ENCODE measurements around the gene DNAJB14.

DNAJB14 gene

DNA sequence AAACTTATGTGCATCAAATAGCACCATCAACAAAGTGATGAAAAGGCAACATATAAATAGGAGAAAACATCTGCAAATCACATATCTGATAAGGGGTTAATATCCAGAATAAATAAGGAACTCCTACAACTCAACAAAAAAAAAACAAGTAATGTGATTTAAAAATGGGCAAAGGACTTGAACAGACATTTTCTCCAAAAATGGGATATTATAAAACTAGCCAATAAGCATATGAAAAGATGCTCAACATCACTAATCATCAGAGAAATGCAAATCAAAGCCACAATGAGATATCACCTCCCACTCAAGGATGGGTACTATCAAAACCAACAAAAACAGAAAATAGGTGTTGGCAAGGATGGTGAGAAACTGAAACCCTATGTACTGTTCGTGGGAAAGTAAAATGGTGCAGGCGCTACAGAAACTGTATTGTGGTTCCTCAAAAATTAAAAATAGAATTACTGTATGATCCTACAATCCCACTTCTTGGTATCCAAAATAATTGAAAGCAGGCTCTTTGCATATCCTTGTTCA is 2.4 kb downstream of the DNAJB14 start:
- DNase-seq, result no peak

DNA sequence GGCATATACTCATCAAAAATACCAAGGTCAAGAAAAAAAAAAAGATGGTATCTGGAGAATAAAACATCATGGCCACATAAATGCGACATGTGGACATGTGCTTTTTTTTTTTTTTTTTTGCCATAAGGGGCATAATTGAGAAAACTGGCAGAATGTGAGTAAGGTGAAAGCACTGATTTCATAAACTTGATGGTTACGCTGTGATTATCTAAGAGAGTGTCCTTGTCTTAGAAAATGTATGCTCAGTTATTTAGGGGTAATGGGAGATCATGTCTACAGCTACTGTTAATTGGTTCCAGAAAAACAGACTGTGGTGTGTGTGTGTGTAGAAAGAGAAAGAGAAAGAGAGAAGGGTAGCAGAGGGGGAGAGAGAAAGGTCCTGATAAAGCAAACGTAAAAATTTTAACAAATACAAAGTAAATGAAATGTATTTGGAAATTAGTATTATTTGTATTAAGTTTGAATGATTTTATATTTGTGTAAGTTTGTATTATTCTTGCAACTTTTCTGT is 8.1 kb downstream of the DNAJB14 start:
- no peak for DNase-seq

DNA sequence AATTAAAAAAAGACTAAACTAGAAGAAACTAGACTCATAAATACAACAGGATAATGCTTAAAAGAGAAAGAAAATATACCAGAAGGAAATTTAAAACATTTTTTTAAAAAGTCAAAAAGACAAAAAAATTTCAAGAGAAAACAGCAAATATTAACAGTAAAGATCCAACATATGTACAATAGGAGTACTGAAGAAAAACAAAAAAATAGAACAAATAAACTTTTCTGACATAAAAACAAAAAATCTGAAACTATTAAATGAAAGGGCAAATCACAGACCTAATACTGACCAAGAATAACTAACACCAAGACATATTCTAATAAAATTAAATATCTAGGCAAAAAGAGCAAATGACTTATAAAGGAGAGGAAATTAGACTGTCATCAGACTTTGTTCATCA is 11.5 kb downstream of the DNAJB14 start:
- peak; percentile 0 for DNase-seq

DNA sequence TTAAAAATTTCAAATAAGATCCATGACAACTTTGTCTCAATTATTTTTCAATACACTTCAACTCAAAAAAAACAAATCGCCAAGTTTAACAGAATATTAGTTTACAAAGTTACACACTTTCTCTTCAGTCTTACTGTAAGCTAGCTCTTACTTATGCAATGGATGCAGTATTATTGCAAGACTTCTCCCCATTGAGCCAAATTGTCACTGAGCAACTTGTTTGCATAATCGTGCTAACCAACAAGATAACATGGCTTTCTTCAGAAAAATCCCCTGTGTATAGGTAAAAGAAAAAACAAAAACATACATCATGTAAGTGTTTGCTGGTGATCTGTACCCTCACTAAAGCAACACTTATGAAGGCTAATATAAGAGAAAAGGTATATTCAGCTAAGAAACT is 18.9 kb downstream of the DNAJB14 start:
- DNase-seq, result no peak

DNA sequence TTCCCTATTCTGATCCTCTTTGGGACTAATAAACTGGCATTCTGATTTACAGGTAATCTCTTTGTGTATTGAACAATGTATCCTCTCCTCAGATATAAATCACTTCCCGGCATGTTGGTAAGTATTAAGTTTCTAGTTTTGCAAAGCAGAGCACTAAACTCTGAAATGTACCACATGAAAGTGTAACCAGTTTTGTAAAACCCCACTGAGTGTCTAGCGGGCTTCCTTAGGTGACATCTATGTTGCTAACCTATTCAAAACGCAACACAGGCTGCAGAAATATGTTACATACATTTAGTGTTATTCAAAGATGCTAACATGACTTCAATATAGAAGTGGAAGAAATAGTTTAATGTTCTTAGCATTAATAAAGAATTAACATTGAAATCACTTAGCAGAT is 25.2 kb downstream of the DNAJB14 start:
- no peak for DNase-seq

DNA sequence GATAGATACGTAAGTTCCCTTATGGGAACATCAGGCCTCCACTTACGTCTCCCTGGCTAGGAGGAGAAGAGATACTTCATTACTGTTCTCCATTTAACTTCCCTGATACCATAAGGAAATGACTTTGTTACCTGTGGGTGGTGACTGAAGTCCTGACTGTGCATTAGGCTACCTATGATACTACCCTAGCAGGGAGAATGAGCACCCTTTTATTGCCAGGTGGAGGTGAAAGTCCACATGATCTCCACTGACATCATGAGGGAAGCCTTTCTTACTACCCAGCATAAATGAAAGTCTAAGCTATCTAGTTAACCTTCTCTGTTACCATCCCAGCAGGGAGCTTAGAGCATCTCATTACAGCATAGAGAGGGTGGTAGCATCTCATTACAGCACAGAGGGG is 27.8 kb downstream of the DNAJB14 start:
- DNase-seq, result no peak

DNA sequence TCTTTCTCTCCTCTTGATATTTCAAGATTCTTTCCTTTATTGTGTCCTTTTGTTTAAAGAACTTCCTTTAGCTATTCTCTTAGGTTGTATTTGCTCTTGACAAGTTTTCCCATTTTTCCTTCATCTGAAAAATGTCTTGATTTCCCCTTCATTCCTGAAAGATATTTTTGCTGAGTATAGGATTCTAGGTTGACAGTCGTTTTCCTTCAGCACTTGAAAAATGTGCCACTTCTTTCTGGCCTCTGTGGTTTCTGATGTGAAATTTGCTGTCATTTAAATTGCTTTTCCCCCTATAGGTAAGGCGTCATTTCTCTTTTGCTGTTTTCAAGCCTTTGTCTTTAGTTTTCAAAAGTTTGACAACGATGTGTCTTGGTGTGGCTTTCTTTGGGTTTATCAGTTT is 28.8 kb downstream of the DNAJB14 start:
- DNase-seq, result no peak

DNA sequence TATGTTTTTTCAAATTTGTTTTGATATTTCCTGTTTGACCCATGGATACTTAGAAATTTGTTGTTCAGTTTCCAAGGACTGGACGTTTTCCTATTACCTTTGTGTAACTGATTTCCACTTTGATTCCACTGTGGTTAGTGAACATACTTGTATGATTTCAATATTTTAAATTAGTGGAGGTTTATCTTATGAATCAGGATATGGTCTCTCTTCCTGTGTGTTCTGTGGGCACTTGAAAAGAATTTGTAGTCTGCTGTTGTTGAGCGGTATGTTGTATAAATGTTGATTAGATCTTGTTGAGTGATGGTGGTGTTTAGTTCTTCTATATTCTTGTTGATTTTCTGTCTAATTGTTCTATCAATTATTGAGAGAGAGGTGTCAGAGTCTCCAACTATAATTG is 31.0 kb downstream of the DNAJB14 start:
- DNase-seq, result no peak

DNA sequence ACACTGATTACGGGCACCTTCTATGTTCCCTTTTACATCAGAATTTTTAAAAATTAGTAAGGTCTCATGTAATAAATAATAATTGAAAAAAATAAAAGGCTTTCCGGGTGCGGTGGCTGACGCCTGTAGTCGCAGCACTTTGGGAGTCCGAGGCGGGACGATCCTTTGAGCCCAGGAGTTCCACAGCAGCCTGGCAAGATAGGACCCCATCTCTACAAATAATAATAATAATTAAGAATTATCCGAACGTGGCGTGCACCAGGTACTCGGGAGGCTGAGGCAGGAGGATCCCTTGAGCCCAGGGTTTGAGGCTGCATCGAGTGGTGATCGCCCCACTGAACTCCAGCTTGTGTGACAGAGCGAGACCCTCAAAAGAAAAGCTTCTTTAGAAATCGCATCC is 51.4 kb downstream of the DNAJB14 start:
- DNase-seq, result no peak

DNA sequence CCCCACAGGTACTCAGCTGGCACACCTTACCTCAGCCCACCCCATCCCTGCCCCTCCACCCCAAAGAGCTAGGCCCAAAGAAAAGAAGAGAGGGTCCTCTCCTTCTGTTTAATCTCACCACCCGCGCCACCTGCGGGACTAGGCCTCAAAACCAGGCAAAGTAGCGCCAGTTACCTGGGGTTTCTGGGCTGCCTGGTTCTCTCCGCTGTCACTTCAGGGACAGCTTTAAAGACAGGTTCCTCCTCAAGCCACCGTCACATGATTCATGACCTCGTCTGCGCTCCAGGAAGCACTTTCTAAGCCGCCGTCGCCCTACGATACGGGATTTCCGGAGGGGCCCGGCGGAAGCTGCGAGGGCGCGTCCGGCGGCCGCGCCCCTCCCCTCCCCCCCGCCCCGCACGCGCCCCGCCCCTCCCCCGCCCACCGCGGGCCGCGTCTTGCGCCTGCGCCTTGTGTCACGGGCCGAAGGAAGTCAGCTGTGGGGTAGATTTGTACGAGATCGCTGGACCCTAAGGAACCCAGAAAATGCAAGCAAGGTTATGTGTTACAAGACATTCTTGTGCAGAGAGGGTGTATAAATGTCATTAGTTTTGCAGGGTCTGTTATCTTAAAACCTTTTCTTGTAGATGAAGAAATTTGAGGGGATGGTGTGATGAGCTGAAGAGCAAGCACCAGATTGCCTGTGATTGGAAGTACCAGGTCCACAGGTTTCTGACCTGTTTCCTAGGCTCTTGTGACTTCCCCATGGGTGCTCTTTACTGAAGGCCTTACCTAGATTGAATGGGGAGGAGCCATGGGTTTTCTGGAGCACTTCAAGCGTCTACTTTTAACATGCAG is 52.0 kb downstream of the DNAJB14 start, which contains the start of gene LAMTOR3:
Gene LAMTOR3, minus strand, starts transcription at position 267 of the 837 bp plus-strand sequence. CDS start 464 bp downstream, outside the sequence.
- DNase-seq, result peak; percentile 72

DNA sequence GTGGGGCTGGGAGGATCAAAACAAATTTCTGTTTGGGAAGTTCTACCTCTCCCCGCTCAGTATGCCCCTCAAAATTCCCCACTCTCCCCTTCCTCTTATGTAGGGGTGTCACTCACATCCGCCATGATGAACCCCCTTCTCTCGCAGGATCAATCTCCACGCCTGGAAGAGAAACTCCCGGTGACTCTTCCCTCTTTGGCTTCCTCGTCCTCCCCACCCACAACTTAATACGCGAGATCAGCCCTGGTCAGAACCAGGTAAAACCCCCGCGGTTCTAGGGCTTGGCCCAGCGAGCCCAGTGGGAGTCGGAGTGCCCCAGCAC is 52.6 kb downstream of the DNAJB14 start:
- DNase-seq, result no peak

DNA sequence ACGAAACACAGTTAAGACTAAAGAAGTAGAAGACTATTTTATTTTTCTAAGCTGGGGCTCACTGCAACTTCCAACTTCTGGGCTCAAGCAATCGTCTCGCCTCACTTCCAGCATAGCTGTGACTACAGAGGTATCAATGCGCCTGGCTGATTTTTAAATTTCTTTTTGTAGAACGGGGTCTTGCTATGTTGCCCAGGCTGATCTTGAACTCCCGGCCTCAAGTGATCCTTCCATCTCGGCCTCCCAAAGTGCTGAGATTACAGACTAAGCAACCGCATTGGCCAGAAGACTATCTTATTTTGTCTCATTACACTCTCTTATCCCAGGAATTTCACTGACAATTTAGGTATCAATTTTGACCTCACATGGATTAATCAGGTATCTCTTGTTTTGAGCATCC is 53.4 kb downstream of the DNAJB14 start:
- DNase-seq, result no peak

DNA sequence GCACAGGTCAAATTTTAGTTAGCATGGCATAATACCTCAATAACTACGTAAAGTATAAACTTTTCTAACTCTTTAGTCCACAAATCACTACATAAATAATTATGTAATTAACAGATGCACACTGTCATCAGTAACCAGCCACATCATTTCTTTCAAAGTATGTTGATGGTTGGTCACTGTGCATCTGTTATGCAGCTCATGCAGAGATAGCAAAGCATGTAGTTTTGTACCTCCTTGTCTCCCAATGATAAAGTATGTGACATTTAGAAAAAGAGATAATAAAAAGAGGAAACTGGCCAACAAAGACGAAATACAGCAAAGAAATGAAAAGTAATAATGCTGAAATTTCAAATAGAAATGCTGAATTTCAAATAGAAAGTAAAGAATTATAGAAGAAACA is 55.1 kb downstream of the DNAJB14 start:
- no peak for DNase-seq

DNA sequence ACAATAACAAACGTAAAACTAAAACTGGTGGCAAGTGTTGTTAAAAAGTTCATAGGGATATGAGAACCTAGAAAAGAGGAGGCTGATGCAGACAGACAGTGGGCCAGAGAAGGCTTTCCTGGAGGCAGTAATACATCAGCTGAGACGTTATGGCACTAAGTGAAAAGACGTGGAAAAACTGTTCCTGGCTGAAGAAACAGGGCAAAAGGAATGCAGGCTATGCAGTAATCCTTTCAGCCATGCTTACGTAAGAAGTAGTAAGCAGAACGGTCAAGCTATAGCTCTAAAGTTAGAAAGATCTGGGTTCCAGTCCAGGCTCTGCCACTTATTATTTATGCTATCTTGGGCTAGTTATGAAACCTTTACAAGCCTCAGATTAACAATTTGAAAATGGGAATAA is 58.6 kb downstream of the DNAJB14 start:
- no peak for DNase-seq

DNA sequence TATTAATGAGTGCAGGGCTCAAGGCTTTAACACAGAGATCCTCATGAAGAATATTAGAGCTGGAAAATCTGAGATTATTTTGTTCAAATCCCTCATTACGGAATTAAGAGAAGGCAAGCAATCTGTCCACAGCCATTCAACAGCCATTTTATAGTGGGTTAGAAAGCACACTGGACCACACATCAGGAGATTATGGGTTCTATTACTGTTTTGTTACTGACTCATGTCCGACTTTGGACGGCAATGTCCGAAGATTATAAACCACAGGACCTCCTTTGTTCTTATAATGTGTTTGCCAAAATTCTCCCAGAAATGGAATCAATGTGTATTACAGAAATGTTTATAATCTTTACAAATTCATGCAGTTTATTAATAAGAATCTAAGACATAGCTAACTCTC is 60.3 kb downstream of the DNAJB14 start:
- DNase-seq, result no peak

DNA sequence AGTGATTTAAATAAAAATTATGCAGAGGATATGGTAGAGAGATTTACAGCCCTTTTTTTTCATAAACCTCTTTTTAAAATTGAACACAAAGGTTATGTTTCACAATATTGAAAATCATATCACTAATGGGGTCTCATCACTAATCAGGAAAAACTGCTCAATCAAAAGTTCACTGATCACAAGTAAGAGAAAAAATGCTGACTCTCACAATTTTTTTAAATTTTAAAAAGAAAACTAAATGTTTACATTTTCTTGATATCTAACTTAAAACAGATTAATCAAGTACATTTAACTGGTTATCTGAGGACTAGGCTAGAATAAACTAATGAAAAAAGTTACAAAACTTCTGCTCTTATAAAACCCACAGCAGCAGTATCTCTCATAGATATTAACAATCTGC is 60.7 kb downstream of the DNAJB14 start:
- no peak for DNase-seq

DNA sequence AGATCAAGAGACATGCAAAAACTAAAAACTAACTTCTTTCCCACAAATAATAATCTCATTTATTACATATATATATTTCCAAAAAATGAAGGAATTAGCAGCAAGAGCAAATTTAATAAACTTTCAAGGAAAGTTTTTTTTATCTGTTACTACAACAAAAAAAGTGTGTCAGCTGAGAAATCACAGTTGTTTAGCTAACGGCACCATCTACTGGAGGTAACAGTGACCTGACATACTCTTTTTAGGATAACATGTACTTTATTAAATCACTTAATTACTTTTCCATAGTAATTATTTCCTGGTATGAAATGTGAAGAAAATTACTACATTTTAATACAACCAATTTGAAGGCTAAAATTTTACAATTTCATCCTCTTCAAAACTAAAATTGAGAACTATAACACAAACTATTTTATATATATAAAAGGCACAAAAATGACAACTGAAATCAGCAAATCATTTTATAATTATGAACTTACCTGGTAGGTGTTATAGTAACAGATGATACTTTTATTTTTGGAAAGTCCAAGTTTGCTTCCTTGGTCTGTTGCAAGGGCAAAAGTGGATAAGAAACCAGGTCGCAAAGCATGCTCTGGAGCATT is 61.3 kb downstream of the DNAJB14 start:
- peak; percentile 12 for DNase-seq

DNA sequence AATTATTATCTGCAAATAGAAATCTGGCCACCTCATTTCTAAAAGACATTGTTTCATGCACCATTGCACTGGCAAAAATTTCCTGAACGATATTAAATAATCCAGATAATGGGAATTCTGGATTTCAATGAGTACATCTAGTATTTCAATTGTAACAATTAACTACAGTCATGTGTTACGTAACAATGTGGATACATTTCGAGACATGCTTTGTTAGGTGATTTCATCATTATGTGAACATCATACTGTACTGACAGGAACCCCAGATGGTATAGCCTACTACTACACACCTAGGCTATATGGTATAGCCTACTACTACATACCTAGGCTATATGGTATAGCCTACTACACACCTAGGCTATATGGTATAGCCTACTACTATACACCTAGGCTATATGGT is 67.0 kb downstream of the DNAJB14 start:
- DNase-seq, result no peak

DNA sequence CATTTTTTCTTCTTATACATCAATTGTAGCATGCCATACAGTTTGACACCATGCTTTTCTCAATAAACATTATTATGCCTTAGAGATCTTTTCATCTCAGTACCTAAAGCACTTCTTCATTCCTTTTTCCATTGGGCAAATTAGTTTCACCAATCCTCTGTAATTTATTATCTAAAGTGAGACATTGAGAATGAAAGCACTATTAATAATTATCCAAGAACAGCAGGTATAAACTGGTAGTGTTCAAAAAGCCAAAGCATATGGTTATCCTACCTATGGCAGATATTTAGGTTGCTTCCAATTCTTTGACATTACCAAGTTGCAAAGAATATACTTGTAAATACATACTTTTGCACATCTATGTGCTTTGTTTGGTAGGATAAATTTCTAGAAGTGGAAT is 67.8 kb downstream of the DNAJB14 start:
- DNase-seq, result no peak

DNA sequence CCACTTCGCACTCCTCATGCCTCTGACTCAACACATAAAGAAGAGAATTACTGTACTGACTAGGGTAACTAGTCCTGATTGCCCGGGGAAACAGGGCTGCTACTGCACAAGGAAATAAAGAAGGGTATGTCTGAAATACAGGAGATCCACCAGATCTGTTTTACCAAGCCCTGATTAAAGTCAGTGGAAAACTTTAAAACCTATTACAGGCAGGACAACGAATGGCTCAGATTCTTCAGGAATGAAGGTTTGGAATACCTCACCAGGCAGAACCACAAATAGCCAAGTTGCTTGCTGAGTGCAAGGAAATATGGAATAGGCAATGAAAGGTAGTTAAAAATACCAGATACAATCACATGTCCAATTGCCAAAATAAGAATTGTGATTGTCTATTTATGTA is 69.5 kb downstream of the DNAJB14 start:
- no peak for DNase-seq

DNA sequence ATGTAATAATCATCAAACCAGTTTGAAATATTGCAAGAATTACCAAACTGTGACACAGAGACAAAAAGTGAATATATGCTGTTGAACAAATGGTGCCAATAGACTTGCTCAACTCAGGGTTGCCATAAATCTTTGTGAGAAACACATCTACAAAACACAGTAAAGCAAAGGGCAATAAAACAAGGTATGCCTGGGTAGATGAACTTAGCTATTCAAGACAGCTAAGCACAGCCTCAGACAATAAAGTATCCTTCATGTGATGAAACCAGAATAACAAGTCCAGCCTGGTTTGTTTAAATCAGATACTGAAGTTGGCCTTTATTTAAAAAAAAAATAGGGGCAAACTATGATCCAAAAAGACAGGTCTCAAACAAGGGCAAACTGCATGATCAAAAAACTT is 71.3 kb downstream of the DNAJB14 start:
- DNase-seq, result no peak

DNA sequence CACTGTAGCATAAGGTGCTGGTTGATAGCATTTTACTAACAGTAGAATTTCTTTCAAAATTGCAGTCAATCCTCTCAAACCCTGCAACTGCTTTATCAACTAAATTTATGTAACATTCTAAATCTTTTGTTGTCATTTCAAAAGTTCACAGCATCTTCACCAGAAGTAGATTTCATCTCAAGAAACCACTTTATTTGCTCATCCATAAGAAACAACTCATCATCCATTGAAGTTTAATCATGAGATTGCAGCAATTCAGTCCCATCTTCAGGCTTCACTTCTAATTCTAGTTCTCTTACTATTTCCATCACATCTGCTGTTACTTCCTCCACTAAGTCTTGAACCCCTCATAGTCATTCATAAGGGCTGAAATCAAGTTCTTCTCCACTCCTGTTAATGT is 73.8 kb downstream of the DNAJB14 start:
- no peak for DNase-seq

DNA sequence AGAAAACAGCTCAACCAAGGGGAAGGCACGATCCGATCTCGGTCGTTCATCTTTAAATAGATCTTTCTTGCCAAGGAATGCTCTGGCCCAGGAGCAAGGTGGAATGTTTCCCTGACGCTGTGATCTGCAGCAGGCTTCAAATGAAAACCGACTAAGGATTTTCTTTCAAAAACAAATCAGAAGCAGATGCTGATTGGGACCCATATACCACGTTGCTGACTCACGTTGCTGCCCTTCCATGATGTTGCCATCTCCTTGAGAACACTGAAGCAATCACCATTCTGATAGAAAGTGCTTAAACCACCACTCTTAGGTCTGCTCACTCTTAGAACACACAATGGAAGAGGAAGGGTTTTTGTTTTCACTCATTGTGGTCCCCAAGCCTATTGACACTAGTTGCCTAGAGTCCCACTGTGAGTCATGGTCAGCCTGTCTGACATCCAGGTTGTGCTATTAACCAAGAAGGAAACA is 78.3 kb downstream of the DNAJB14 start:
- no peak for DNase-seq

DNA sequence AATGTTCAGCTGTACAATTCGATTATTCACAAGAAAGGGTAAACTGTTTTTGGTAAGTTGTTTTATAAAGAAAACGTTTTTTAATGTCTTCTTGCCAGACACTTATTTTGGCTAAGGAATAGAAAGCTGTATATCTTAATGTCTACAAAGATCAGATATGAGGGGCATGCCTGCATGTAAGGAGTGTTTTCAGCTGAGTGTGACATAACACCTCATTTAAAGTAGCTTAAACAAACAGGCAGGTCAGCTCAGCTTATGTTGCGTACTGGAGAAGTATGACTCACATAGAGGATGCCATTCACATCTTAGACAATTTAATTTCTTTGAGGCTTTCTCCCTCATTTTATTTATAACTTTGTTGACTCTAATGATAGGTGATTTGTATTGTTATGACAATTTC is 82.6 kb downstream of the DNAJB14 start:
- DNase-seq, result no peak

Data from NCI-H2171 (cell line).